Stomach smooth muscle (tissue), 2 donors: ENCODE measurements around the gene ENOX2.

Experiments
- H3K27ac ChIP-seq: one replicate; pipeline ENCODE4 v1.7.0; 2013; ENCODE audit warnings: mild to moderate bottlenecking, low read length, inconsistent platforms
- H3K27me3 ChIP-seq, 2 donors: one replicate each; pipeline ENCODE4 v1.7.0; 2013; ENCODE audit warnings: low read length in 2 of 2; ENCODE audit not compliant: insufficient read depth in 2 of 2, control insufficient read depth in 1 of 2
- H3K36me3 ChIP-seq, 2 donors: one replicate each; pipeline ENCODE4 v1.7.0; 2013; ENCODE audit warnings: low read length in 2 of 2; ENCODE audit not compliant: control insufficient read depth in 2 of 2, insufficient read depth in 2 of 2
- H3K4me1 ChIP-seq: one replicate; pipeline ENCODE4 v1.7.0; 2013; ENCODE audit warnings: low read length; ENCODE audit not compliant: control insufficient read depth, insufficient read depth
- H3K4me3 ChIP-seq, 2 donors: one replicate each; pipeline ENCODE4 v1.7.0; 2013; ENCODE audit warnings: low read length in 2 of 2
- H3K9ac ChIP-seq, 2 donors: one replicate each; pipeline ENCODE4 v1.7.0; 2013; ENCODE audit warnings: low read length in 2 of 2, mild to moderate bottlenecking in 1 of 2
- H3K9me3 ChIP-seq, 2 donors: one replicate each; pipeline ENCODE4 v1.7.0; 2013; ENCODE audit warnings: low read length in 2 of 2; ENCODE audit not compliant: control insufficient read depth in 2 of 2
- donor health status: healthy.
- donor health status: Pancreatic carcinoma.

ENOX2 gene

DNA sequence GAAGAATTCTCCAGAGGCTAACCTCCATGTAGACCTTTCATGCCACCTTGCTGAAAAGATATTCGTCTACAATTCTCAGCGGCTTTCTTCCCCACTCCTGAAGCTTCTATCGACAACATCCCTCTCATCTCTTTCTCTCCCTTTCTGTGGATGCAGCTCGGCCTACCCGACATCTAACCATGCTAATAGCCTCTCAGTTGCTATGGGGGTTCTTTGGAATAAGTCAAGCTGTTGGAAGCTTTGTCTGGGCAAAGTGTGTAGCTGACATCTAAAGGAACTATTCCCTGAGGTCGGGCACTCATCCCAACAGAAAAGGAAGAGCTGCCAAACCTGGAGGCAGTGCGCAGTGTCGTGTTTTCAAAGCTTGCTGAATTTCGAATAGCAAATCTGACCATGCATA lies 309.1 kb downstream of the ENOX2 start:
- H3K9ac ChIP-seq = no peak overlapping the region
- no peak overlapping the region for H3K27ac ChIP-seq
- no peak overlapping the region for H3K4me3 ChIP-seq

DNA sequence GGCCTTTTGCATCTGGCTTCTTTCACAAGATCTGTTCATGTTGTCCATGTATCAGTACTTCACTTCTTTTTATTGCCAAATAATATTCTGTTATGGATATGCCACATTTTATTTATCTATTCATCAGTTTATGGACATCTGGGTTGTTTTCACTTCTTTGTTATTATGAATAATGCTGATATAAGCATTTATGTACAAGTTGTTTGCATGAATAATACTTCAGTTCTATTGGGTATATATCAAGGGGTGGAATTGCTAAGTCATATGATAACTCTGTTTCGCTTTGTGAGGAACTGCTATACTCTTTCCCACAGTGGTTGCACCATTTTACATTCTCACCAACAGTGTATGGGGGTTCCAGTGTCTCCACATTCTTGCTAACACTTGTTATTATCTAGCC lies 310.8 kb downstream of the ENOX2 start:
- no peak overlapping the region for H3K4me3 ChIP-seq
- H3K4me1 ChIP-seq = no peaks in the 10 kb centered on the region
- no peak overlapping the region for H3K9ac ChIP-seq
- no peaks in the 10 kb centered on the region for H3K36me3 ChIP-seq
- no peaks in the 10 kb centered on the region for H3K27me3 ChIP-seq
- H3K27ac ChIP-seq = no peak overlapping the region
- no peaks in the 10 kb centered on the region for H3K9me3 ChIP-seq

More for the DNA sequence above, 309.1 kb downstream of the ENOX2 start:
- H3K27me3 ChIP-seq = no peaks in the 10 kb centered on the region
- no peaks in the 10 kb centered on the region for H3K36me3 ChIP-seq
- H3K9me3 ChIP-seq = no peaks in the 10 kb centered on the region
- H3K4me1 ChIP-seq = no peaks in the 10 kb centered on the region

DNA sequence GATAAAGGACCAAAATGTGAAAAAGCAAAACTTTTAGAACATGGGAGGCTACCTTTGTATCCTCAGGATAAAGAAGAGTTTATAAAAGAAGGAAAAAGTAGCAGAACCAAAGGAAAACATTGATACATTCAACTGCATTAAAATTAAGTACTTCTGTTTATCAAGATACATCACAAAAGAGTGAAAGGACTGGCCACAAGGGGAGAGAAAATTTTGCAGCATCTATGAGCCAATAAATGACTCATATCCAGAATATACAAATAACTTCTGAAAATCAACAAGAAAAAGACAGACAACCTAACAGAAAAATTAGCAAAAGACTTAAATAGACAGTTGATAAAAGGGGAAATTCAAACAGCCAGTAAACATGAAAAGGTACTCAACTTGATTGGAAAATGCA lies 324.1 kb downstream of the ENOX2 start:
- no peaks in the 10 kb centered on the region for H3K9me3 ChIP-seq
- no peaks in the 10 kb centered on the region for H3K36me3 ChIP-seq
- H3K27ac ChIP-seq = no peak overlapping the region
- no peak overlapping the region for H3K9ac ChIP-seq
- H3K4me3 ChIP-seq = no peak overlapping the region
- no peaks in the 10 kb centered on the region for H3K27me3 ChIP-seq
- no peaks in the 10 kb centered on the region for H3K4me1 ChIP-seq

DNA sequence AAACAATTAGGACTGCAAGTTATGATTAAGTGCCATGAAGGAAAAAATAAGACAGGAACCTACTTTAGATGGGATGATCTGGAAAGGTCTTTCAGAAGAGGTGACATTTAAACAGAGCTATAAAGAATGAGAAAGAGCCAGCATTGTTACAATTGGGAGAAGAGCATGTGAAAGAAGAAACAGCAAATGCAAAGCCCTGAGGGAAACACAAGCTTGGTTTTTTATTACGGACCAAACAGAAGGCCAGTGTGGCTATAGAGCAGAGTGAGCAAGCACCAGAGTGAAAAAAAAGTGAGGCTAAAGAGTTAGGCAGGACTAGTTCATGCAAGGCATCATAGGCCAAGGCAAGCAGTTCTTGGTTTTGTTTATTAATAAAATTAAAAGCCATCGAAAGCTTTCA lies 325.6 kb downstream of the ENOX2 start:
- H3K4me3 ChIP-seq = no peak overlapping the region
- H3K36me3 ChIP-seq = no peaks in the 10 kb centered on the region
- H3K27ac ChIP-seq = no peak overlapping the region
- no peaks in the 10 kb centered on the region for H3K9me3 ChIP-seq
- no peak overlapping the region for H3K9ac ChIP-seq
- no peaks in the 10 kb centered on the region for H3K27me3 ChIP-seq
- no peaks in the 10 kb centered on the region for H3K4me1 ChIP-seq

DNA sequence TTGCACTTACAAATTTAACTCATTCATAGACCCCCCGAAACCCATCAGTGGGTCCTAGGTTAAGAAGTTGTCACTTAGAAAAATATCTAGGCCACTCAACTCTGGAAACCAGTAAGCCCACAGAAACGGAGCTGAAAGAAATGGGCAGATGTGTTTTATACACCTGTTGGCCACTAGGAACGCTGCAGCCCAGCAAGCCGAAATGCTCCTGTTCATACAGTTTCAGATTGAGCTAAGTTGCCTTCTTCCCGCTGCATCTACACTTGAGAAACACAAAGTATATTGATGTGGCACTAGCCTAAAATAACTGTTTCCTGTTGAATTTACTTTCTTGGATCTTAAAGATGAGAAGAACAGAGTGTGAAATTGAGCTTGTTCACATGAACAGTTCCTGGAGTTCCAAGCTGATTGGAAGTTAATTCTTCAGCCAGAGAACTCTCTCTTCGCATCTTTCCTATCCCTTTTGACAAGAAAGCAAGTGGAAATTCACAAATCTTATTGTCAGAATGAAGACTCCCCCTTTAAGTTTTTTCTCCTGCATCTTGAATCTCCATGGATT lies 327.1 kb downstream of the ENOX2 start:
- H3K4me1 ChIP-seq = no peaks in the 10 kb centered on the region
- no peak overlapping the region for H3K27ac ChIP-seq
- H3K9me3 ChIP-seq = no peaks in the 10 kb centered on the region
- H3K9ac ChIP-seq = no peak overlapping the region
- no peaks in the 10 kb centered on the region for H3K27me3 ChIP-seq
- H3K4me3 ChIP-seq = no peak overlapping the region
- H3K36me3 ChIP-seq = no peaks in the 10 kb centered on the region
